ENCODE results near the gene RIPK3.

DNA sequence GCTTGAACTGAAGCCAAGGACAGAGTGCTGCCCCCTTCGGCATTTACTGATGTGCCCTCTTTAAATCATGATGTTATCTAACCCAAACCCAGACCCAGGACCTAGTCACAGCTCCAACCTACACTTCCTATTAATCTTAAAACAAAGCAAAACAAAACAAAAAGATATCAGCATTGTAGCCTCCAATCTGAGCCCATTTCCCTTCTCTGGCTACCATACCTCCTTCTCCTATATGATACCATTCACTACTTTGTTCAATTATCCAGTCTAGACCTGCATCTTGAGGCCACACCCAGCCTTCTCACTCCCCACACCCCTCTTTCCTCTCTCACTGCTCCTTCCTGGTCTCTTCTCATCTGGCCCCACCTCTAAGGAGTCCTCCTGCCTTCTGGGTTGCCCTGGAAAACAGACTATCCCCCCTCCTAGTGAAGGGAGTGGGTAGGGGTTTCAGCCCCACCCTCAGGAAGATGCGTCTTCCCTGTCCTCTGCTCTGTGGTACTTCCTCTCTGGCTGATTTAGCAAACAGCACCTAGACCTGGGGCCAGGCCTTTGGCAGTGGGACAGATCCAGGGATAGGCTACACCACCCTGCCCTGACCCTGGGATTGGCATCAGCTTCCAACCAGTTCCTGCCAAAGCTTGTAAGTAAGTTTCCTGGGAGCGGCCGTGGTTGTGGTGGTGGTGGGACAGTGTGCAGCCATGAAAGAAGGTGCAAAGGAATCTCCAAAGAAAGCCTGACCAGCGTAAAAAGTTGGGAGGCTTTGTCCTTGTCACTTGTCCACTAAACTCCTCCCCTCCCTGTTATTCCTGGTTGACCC, 25.2 kb downstream of the RIPK3 start:
- TF ChIP-seq, protein P1, sequence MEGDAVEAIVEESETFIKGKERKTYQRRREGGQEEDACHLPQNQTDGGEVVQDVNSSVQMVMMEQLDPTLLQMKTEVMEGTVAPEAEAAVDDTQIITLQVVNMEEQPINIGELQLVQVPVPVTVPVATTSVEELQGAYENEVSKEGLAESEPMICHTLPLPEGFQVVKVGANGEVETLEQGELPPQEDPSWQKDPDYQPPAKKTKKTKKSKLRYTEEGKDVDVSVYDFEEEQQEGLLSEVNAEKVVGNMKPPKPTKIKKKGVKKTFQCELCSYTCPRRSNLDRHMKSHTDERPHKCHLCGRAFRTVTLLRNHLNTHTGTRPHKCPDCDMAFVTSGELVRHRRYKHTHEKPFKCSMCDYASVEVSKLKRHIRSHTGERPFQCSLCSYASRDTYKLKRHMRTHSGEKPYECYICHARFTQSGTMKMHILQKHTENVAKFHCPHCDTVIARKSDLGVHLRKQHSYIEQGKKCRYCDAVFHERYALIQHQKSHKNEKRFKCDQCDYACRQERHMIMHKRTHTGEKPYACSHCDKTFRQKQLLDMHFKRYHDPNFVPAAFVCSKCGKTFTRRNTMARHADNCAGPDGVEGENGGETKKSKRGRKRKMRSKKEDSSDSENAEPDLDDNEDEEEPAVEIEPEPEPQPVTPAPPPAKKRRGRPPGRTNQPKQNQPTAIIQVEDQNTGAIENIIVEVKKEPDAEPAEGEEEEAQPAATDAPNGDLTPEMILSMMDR (IDR thresholded peaks at IDR 0.05), result no peak
- TF ChIP-seq POLR2A (IDR thresholded peaks at IDR 0.05) (no peak), EP300 (IDR thresholded peaks at IDR 0.05) (no peak)

All from ovary (tissue), 3 donors.